SKM-1 treated with dmso at 0.1 percent for 144 hours (cell line): ENCODE results near the gene PLCL2.

Experiments used
- DNase-seq: peaks from one replicate; lab custom pipeline; 2025; ENCODE audit not compliant: unreplicated experiment; lab: John Stamatoyannopoulos, UW

PLCL2 gene

DNA sequence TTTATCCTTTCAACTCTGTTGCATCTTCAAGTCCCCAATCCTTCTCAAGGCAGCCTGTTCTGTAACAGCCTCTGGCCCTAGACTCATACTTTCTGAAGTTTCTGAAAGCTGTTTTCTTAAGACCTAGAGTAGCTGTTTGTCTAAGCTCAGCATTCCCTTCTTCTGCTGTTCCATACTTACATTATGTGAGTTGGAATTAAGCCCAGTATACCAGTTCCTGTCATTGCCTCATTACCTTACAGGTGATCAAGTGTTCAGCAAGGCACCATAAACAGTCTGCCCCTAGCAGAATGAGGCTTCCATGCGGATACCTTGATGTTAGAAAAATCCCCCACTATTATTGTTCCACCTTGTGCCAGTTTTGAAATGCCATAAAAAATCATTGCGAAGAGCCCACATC lies 180.6 kb downstream of the PLCL2 start:
- no peak for DNase-seq

DNA sequence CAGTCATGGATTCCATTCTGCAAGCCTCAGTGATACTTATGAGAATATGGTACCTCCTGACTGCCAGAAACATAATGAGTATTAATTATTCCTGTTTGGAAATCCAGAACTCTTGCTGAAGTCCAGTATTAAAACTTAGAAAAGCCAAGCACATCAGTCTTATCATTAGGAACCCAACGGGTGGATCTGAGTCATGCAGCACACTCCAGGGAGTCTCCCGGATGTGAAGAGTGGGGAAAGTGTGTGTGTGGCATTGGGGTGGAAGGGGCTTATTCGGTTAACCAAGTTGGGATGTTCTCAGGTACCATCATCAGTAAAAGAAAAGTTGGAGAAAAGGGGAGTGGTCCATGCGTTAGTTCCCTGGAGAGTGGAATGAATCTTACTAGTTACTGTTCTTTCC lies 181.1 kb downstream of the PLCL2 start:
- DNase-seq, result no peak

DNA sequence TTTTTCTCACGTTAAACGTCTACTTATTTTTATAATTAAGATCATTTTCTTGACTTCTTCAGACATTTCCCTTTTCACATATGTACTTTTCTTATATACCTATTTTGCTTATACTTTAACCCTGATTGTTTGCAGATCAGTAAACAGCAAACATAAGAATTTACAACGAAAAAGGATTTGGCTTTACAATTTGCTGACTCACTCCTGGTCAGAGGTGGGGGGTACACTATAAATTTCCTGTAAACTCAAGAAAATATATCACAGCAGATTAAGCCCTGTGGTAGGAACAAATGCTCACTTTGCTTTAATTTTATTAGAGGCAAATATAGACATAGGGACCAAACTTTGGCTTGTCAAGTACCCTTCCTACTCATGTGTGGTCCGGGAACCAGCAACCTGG lies 185.0 kb downstream of the PLCL2 start:
- DNase-seq, result no peak

- DNase-seq, result no peak
These were observed 185.6 kb downstream of the PLCL2 start for GRCh38 chr3:17070161-17070959.

GRCh38 chr3:17074559-17074958 lies 189.8 kb downstream of the PLCL2 start:
- DNase-seq, result no peak

DNA sequence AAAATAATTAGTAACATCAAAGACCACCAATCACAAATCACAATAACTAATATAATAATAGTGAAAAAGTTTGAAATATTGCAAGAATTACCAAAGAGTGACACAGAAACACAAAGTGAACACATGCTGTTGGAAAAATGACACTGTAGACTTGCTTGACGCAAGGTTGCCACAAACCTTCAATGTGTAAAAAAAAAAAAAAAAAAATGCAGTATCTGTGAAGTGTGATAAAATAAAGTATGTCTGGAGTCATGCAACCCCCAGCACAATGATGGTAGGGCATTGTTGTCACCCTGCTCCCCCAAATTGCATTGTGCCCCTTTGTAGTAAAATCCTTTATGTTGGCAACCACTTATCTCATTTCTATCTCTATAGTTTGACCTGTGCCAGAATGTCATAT lies 190.6 kb downstream of the PLCL2 start:
- DNase-seq, result no peak

DNA sequence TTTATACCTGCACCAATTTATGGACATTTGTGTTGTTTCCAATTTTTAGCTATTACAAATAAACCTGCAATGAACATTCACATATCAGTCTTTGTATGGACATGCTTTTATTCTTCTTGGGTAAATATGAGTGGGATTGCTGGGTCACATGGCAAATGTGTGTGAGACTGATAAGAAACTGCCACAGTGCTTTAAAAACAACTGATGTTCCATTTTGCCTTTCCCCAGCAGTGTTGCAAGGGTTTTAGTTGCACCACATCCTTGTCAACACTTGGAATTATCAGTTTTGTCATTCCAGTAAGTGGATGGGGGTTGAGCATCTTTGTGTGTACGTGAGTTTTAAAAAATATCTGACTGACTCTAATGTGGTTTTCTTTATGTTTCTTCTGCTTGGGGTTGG lies 191.2 kb downstream of the PLCL2 start:
- no peak for DNase-seq

- no peak for DNase-seq
These were observed 192.3 kb downstream of the PLCL2 start for GRCh38 chr3:17076940-17077605.

GRCh38 chr3:17077606-17078005 lies 192.9 kb downstream of the PLCL2 start:
- DNase-seq, result no peak

DNA sequence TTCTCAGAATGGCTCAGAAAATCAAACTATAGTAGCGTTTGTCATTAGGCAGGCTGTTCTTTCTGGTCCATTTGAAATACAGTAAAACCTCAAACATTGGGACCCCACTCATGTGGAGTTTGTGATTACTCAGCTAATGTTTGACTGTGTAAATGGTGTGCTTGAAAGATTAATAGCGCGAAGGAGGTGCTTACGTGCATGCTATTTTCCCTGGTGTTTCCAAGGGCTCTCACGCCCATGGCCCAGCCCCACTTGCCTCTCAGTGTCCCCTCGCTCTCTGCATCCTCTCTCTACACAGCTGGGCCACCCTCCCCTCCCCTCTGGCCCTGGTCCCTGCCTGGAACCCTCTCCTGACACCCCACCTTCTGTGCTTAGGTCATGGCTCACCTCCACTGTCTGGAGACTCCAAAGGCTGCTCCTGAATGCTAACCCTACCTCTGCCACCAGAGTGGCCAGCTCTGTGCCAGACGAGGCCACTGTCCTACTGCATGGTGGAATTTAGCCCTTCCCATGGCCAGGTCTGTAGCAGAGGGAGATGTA lies 194.2 kb downstream of the PLCL2 start:
- no peak for DNase-seq

DNA sequence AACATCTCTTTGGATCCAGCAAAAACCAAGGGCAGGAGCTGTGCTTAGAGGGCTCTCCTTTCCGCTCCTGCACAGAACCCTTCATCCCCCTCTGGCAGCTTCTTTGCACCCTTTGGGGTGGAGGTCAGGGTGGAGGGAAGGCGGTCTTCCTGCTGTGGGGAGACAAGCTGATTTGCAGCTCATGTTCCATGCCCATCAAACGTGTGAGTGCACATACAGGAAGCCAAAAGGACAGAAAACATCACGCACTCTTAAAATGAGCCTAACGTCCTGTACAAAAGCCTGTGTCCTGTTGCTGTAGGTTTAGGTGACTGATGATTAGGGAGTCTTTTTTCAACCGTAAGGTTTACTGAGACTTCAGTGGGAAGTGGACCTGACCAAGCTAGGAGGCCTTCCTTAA lies 195.2 kb downstream of the PLCL2 start:
- DNase-seq, result no peak

DNA sequence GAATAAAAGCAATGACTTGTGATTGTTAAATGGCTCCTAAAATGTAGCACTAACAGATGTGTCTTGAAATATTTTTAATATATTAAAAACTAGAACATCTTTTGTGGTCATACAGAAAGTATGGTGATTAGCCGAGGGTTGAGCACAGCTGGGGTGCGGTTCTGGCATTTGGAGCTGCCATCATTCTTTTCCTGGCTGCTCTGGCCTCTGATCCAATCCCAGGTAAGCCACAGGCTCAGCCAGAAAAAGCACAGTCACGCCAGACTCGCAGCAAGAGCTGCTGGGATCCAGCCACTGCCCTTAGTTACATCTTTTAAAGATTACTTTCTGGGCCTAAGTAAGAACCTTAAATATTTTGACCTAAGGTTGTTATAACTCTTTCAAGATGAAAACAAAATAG lies 196.8 kb downstream of the PLCL2 start:
- no peak for DNase-seq

DNA sequence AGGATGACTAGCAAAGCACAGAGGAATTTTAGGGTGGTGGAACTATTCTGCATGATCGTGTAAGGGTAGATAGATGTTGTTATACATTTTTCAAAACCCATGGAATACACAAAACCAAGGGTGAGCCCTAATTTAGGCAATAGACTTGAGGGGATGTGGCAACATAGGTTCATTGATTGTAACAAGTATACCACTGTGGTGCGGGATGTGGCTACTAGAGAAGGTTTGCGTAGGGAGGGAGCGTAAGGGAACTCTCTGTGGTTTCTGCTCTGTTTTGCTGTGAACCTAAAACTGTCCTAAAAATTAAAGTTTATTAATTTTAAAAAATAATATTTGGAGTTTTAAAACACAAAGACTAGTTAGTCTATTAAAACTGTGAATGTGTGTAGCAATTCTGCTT lies 202.8 kb downstream of the PLCL2 start:
- DNase-seq, result no peak

GRCh38 chr3:17088017-17088416 lies 203.3 kb downstream of the PLCL2 start:
- no peak for DNase-seq

GRCh38 chr3:17088602-17089313 lies 204.0 kb downstream of the PLCL2 start:
- no peak for DNase-seq

DNA sequence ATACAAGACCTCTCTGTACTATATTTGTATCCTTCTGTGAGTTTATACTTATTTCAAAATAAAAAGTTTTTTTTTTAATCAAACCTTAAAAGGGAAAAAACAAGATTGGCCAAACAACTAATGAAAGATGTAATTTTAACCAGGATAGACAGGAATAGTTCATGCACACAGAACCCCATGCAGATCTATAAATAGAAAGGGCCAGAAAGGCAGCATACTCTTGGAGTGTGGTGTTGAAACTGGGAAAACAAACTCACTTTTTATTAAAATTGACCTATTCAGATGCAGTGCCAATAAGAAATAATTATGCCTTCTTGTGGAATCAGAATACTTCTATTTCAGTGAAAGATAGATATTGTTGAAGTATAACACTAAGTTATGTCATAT lies 204.6 kb downstream of the PLCL2 start:
- no peak for DNase-seq

DNA sequence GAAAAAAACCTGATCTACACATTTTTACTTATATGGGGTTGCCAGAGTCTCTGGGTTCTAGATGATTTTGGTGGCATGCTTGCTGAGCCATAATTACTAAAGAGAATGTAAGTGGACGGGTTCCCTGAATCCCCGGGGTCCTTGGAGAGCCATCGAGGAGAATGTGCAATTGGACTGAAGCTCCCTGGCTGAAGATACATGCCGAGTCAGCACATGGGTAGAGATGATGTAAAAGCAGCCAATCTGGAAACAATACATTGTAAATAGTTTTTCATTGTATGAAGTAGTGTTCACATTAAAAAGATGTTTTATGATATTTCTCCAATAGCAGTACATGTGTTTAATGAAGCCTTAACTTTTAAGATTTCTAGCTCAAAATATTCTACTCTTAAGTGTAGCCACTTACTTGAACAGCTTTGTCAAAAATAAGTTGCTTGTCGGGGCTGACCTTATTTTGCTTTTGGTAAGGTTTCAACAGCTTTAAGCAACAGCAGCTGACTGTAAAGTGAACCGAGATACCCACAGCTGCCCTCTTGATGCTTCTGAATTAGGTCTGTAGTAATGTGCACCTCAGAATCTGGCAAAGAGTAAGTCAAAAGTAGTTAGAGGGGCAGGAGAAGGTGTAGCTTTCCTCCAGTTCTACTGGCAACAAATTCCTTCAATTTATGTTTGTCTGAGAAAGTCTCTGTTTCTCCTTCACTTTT lies 205.7 kb downstream of the PLCL2 start:
- no peak for DNase-seq

GRCh38 chr3:17091910-17092582 lies 207.3 kb downstream of the PLCL2 start:
- no peak for DNase-seq

GRCh38 chr3:17092583-17092933 lies 207.8 kb downstream of the PLCL2 start:
- DNase-seq, result no peak

GRCh38 chr3:17094551-17094950 lies 209.8 kb downstream of the PLCL2 start:
- no peak for DNase-seq

- no peak for DNase-seq
These were observed 218.8 kb downstream of the PLCL2 start for GRCh38 chr3:17103579-17103978.
